Lower leg skin (tissue), 4 donors: ENCODE data around the gene OR52I1. TPM values are rescaled to one million over a fixed set of nuclear protein-coding genes. Genes with fewer than 3 reads are reported as not detected.

Experiments used
- DNase-seq, 2 donors: peaks; one replicate each; pipeline ENCODE4 v3.0.0-alpha.2; 2019; ENCODE audit warnings: low spot score in 2 of 2
- H3K4me3 ChIP-seq: fragments of 200-600 bp; sonication (generic); 2 replicates; pipeline ENCODE4 v1.5.1; 2017; ENCODE audit warnings: mild to moderate bottlenecking, low read depth; ENCODE audit not compliant: poor library complexity, severe bottlenecking
- CTCF ChIP-seq, 3 donors: fragments of 450-650 bp; IDR thresholded peaks; one replicate each; pipeline ENCODE4 v1.5.1; 2016; ENCODE audit warnings: antibody characterized with exemption in 3 of 3, mild to moderate bottlenecking in 3 of 3, moderate library complexity in 2 of 3
- POLR2A ChIP-seq, 2 donors: fragments of 450-650 bp; IDR thresholded peaks; one replicate each; pipeline ENCODE4 v1.6.1; 2016 to 2017; ENCODE audit warnings: antibody characterized with exemption in 2 of 2, mild to moderate bottlenecking in 1 of 2, moderate library complexity in 1 of 2
- WGBS, 2 donors: methylation state at CpG; one replicate each; pipeline ENCODE4 v1.1.5; 2018; 5-methylcytosine and 5-hydroxymethylcytosine counted together
- intact Hi-C: fragments of 100-400 bp; cut with DNase I; formaldehyde crosslinking; loops from one replicate; pipeline ENCODE4 v1.15.0; 2023; ENCODE audit warnings: low total_unique reads
- total RNA-seq, 4 donors: library from RNA; depleted of rRNA; stranded (reverse); fragments of >200 nt; gene quantifications; one replicate each; pipeline ENCODE4 v1.1.0, GENCODE V29; 2016

Gene OR52I1
- total RNA-seq, 4 donors from 2014 or later: not detected

- no peak overlapping the region for H3K4me3 ChIP-seq
- 76 to 84% methylated on average over 9 of the region's 9 CpGs for WGBS, 2 donors
- no peak for DNase-seq
Measured at GRCh38 chr11:4619514-4619913, 25.7 kb downstream of the OR52I1 start.

GRCh38 chr11:4626207-4627099 lies 32.6 kb downstream of the OR52I1 start:
- 35 to 42% methylated on average over 15 of the region's 15 CpGs for WGBS, 2 donors
- TF ChIP-seq CTCF (IDR thresholded peaks at IDR 0.05) (no peak), POLR2A (IDR thresholded peaks at IDR 0.05) (no peak)
- intact Hi-C loops: no loop called here
- no peak overlapping the region for H3K4me3 ChIP-seq
- DNase-seq: no peak

More at GRCh38 chr11:4619514-4619913, 25.7 kb downstream of the OR52I1 start:
- no peak for TF ChIP-seq CTCF (IDR thresholded peaks at IDR 0.05)
- TF ChIP-seq POLR2A (IDR thresholded peaks at IDR 0.05): no peak
- intact Hi-C loops: no loop called here

- no peak for TF ChIP-seq CTCF (IDR thresholded peaks at IDR 0.05)
- TF ChIP-seq POLR2A (IDR thresholded peaks at IDR 0.05): no peak
- intact Hi-C loops: no loop called here
- WGBS, 2 donors: 82 to 83% methylated on average over 2 of the region's 2 CpGs
Measured at GRCh38 chr11:4636136-4636535, 42.3 kb downstream of the OR52I1 start.

GRCh38 chr11:4636962-4637661 lies 43.3 kb downstream of the OR52I1 start, which contains the start of gene OR51D1:
Gene OR51D1 (plus strand): TSS chr11:4637477. CDS start chr11:4639791, 2,314 bp downstream.
- peak; percentile 32 to 92 for DNase-seq
- intact Hi-C loops: no loop called here
- WGBS, 2 donors: 31 to 33% methylated on average over 20 to 21 of the region's 21 CpGs
- H3K4me3 ChIP-seq: no peak within 1 kb of the TSS
- no peak for TF ChIP-seq POLR2A (IDR thresholded peaks at IDR 0.05)

More at GRCh38 chr11:4636136-4636535, 42.3 kb downstream of the OR52I1 start:
- DNase-seq: no peak
- H3K4me3 ChIP-seq: no peak overlapping the region

GRCh38 chr11:4637662-4638047 lies 43.8 kb downstream of the OR52I1 start:
- DNase-seq: no peak
- intact Hi-C loops: no loop called here
- no peak for TF ChIP-seq CTCF (IDR thresholded peaks at IDR 0.05)
- TF ChIP-seq POLR2A (IDR thresholded peaks at IDR 0.05): no peak
- no peak overlapping the region for H3K4me3 ChIP-seq
- WGBS, 2 donors: 78 to 90% methylated on average over 3 of the region's 3 CpGs

- no peak for TF ChIP-seq POLR2A (IDR thresholded peaks at IDR 0.05)
- TF ChIP-seq CTCF (IDR thresholded peaks at IDR 0.05): no peak
- intact Hi-C loops: no loop called here
- 92% methylated on average over 6 of the region's 6 CpGs for WGBS, 2 donors
Measured at GRCh38 chr11:4639931-4640330, 46.1 kb downstream of the OR52I1 start.

More at GRCh38 chr11:4639931-4640330, 46.1 kb downstream of the OR52I1 start:
- H3K4me3 ChIP-seq: no peak overlapping the region
- DNase-seq: no peak
